Activated CD4-positive, CD25-positive, alpha-beta regulatory T cell treated with anti-CD3 and anti-CD28 coated beads, Interleukin-2, amount 50 U/mL, for 72 hours (primary cell): Measurements from ENCODE around the gene CDH8.
"Not testable (repeated sequence)": the region's sequence is repeated elsewhere in the genome, so short reads cannot be mapped to it uniquely, and the experiment has no call there.

ENCODE experiments used
- DNase-seq: peaks from one replicate; pipeline ENCODE4 v3.0.0; 2021

The CDH8 gene

DNA sequence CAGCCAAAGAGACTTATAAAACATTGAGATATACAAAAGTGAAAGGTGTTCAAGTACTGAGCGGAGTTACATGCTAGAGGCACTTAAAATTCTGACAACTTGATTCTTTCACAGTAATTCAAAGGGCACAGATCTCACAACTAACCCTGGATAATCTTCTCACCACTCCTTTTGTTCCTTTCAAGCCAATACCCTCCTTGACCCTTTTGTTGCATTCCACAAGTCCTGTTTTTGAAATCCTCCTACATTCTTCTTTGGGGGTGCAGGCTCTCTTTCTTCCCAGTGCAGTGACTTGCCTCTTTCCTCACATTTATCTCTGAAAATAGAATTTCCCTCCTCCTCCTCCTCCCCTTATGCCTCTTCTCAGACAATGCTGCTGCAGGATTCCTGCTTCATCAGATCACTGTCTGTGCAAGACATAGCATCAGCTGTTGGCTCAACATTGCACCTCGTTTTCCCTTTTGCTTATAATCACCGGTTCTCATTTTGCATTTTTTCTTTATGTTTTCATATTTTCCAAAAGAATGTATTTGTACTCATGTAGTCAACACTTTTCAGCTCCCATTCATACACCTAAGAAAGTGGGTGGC lies 199.3 kb downstream of the CDH8 start:
- DNase-seq, result no peak

DNA sequence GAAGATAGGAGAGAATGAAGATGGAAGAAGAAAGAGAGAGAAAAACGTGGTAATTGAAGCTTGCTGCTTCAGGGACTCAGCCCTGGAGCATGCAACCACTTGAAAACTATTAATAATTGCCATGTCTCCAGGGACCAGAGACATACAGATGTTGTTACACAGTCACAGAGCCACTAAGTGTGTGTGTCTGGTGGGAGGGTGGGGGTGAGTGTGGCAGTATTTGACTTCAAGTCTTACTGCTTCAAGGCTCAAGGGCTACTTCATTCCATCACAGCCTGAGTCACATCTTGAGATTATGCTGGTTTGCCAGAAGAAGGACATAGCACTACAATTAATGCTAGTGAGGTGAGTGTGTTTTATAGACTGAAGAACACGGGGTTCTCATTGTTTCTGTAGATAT lies 202.2 kb downstream of the CDH8 start:
- no peak for DNase-seq

- no peak for DNase-seq
Observed at GRCh38 chr16:61831351-61831917, 204.8 kb downstream of the CDH8 start.

GRCh38 chr16:61829631-61830030 lies 206.6 kb downstream of the CDH8 start:
- no peak for DNase-seq

DNA sequence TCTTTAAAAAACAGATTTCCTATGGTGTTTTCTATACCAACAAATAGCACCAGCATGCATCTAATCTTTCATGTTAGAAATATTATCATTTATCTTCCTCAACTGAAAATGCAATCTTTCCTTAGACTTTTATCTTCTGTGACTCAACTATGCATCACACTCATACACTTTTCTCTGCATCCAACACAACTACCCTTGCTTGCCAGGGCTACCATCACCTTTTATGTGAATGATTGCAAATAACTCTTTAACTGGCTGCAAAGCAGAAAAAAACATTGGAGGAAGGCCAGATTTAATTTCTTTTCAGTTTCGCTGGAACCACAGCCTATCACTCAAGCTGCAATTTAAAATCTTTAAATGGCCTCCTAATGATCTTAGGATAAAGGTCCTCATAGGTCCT lies 212.9 kb downstream of the CDH8 start:
- no peak for DNase-seq

- DNase-seq, result no peak
Observed at GRCh38 chr16:61820820-61821219, 215.4 kb downstream of the CDH8 start.

DNA sequence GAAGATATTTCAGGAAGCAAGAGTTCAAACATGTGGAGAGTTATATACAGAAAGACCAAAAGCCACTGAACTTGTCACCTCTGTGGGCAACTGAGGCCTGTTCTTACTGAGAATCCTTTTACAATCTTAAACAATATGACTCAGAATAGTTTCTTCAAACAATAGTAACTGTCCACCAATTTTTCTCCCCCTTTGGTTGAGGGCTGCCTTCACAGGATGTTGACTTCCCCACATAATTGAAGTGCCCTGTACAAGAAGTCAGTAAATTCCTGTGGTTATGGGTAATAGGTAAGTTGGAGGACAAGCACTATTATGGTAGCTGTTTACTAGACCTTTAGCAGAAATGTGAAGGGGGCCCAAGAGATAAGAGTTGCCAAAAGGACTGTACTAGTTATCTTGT lies 215.8 kb downstream of the CDH8 start:
- DNase-seq, result no peak

DNA sequence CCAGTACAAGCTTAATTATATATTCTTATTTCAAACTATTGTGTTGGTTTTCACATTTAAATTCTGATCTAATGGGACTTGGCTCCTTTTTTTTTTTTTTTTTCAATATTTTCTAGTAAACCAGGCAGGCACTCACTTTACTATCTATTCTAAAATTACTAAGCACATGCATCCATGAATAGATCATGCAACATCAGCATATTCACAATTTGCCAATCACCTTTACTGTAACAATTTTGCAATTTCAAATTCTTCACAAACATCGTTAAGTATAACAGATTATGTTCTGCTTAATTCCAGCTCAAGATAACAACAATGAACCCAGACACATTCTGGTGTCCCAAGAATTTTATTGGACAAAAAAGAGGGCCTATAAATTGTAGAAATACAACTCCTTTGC lies 217.4 kb downstream of the CDH8 start:
- DNase-seq, result no peak

DNA sequence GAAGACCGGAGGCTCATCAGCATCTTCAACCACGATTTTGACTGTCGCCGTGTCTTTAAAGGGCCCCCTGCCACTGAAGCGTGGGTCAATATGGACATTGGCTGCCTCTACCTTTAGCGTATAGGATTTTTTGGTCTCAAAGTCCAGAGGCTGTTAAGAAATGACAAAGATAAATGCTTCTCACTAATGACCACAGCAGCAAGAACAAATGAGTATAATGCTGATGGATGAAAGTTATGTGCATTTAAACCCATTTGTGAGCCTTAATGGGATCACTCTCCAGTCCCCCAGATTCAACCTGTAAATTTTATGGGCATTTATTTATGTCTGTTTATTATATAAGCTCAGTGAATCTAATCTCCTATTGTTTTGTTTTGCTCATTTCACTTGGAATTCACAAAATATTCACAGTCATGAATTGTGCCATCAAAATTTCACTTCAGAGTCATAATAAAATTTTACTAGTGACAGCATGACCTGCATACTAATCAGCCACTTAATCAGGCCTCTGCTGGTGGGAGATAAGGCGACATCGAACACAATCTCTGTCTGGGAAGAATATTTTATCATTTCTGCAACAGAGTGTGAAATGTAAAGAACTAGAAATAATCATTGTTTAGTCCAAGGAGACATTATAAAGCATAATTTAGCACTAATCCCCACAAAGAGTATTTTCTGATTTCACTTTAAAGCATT lies 218.5 kb downstream of the CDH8 start:
- no peak for DNase-seq

DNA sequence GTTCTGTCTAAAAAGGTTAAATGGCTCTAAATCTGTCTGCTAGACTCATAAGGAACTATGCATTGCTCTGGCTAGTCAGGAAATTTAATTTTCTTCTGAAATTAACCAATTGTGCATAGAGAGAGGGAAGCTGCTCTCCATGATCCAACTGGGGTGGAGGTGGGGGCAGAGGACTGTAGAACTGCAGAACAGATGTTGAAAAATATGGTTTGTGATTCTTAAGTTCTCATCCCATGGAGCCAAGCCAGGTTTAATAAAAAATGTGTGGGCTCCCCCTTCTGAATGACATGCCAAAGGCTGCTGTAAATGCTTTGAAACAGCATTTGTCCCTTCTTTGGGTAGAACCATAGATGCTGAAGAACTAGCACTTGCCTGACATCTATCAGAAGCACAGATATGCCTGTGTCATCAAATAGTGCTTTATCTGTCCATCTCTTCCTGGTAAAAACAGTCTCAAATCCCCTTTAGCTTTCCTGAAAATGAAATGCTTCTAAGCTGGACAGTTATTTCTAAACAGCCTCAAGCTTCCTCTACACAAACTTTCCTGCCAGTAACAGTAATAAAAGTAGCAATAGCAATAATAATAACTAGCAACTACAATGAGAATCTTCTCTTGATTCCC lies 221.4 kb downstream of the CDH8 start:
- DNase-seq, result no peak

DNA sequence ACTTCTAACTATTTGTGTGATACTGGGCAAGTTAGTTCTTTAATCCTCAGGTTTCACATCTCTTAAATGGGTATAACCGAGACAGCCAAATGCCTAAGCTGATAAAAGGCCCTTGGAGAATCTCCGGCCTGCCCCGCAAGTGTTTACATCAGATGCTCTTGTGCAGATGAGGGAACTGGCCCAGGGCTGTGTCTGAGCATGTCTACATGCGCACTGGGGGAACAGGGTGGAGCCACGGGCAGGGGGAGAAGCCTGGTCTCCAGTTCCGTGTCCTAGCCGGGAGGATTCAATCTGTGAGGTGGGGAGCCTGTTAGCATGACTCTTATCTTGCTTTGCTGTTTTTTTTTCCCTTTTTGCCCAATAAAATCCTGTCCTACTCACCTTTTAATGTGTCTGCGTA lies 222.9 kb downstream of the CDH8 start:
- no peak for DNase-seq

DNA sequence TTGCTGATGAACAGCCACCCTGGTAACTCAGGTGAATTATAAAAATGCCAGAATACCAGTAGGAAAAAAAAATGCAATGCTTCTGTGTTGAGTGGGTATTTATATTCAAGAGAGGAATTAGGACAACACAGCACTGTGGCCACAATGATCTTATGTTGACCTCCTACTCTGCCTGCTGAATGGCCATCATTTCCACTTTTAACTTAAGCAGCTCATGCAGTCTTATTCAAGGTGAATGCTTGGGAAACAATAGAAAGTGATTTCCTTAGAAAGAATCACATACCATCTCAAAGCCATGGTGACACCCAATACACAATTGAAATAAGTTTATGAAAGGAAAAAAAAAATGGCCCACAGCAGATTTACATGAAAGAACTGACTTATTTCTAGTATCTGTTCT lies 224.0 kb downstream of the CDH8 start:
- DNase-seq, result no peak

GRCh38 chr16:61807551-61807950 lies 228.7 kb downstream of the CDH8 start:
- DNase-seq, result no peak

GRCh38 chr16:61801217-61801616 lies 235.0 kb downstream of the CDH8 start:
- DNase-seq, result not testable (repeated sequence)

DNA sequence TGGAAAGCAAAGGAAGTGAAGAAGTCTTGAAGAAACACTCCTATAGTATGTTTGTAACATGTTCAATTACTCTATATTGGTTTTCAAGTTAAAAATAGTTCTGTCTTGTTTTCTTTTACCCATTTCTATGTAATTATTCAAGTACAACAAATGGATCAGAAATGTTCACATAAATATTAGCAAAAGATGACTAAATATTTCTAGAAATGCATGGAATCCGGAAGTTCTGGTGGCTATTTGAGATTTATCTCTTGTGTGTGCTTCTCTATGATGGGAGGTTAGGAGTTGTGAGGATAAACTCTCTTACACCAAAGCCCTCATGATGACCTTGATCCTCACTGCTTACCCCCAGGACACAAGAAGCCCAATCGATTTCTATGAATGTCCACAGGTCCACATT lies 237.5 kb downstream of the CDH8 start:
- no peak for DNase-seq

DNA sequence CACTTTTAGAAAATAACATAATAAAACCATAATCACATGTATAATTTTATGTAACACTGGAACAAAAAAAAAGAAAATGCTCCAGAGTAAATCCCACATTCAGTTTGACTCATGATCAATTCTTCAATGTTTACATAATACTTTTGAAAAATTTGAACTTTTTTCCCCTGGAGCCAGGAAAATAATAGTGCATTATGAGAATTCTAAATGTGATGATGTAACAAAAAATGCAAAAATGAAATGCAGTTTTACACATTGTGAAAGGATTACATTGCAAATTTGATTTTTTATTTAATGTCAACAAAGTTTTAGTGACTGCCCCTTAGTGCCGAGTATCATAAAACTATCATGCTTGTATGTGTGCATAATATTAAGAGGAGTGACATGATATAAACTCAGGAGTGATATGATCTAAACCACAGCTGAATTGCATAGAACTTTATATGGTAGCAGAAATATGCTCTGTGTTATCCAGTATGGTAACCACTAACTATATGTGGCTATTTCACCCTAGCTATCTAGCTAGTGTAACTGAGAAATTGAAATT lies 238.2 kb downstream of the CDH8 start:
- DNase-seq, result no peak

- no peak for DNase-seq
Observed at GRCh38 chr16:61797296-61797795, 238.9 kb downstream of the CDH8 start.

DNA sequence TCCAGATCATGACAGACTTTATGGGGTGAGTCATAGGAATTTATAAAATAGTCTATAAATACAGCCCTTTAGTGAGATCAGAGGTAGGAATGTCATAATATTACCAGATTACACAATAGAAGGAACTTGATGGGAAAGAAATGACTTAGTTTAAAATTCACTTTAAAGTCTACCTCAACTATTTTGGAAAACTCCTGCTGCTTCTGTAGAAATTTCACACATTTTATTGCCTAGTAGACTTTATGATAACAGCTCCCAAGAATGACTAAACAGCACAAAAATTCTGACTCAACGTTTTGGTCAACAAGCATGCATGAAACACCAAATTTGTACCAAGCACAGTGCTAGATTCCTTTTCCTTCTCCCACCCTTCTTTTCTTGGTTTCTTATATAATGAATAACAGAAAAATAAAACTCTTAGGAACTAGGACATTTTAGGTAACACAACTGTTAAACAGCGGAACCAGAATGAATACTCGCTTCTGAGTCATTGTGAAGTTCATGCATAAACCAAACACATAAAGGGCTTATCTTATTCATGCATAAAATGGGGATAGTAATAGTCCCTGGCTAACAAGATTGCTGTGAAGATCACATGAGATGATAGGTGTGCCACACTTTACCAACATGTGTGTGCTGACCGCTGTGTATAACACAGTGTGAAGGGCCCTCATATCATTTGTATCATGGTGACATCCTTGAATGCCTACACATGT lies 243.9 kb downstream of the CDH8 start:
- DNase-seq, result no peak

DNA sequence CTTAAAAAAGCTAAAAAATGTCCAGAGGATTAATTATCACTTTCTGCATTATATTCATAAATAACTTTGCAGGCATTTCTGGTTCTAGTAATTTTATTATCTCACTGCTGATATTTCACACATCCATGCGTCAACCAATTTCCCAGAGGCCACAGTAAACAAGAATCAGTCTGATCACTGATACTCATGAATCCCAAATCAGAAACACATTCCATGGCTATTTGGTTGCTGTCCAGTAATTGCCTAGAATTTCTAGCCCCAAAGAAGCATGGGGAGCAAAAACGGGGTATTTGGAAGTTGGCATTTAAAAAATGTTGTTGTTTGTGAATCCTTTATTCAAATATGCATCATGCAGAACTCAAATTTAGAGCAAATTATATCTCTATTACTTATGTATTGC lies 244.8 kb downstream of the CDH8 start:
- no peak for DNase-seq

DNA sequence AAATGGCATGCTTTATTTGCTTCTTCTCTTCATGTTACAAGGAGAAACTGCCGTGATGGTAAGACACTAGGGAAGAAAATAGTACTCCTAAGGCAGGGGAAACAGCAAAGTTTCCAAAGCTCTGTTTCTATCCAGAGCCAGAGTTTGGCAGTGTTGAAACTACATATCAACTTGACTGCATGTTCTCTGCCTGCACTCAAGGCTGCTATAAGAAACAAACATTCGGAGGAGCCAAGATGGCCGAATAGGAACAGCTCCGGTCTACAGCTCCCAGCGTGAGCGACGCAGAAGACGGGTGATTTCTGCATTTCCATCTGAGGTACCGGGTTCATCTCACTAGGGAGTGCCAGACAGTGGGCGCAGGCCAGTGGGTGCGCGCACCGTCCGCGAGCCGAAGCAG lies 254.4 kb downstream of the CDH8 start:
- DNase-seq, result not testable (repeated sequence)

- no peak for DNase-seq
Observed at GRCh38 chr16:61780161-61780560, 256.1 kb downstream of the CDH8 start.

GRCh38 chr16:61770301-61770700 lies 265.9 kb downstream of the CDH8 start:
- DNase-seq, result no peak

DNA sequence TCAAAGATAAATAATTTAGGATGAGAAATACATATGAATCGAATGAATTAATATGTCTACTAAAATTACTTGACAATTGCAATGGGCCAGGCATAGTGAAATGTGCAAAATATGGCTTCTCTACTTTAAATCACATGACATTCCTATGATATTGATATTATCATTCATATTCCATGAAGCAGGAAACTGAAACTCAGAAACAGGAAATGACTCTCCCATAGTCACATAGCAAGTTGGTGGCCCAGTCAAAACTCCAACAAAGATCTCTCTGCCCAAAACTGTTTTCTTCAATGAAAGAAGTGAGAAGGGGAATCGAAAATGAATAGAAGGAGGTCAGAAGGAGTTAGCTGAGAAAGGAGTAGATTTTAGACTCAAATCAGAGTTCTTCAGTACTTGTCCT lies 272.2 kb downstream of the CDH8 start:
- DNase-seq, result no peak
